ENCODE data around the gene PUS10.

The PUS10 gene

DNA sequence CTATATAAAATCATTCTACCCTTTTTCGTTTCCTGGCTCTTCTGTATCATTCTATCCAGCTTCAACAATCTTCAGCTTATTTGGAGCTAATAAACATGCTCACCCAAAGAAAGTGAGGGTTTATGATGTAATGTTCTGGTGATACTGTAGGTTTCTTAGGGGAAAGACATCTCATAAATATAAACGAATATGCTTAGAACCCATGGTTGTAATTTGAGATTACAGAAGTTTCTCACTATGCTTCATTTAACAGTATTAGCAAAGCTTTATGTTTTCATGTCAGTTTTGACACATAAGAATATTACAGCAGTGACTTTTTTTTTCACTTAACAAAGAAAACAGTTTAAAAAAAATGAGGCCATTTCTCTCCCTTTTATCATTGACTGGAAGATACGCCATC is 12.3 kb downstream of the PUS10 start (continued):
- TF ChIP-seq, protein P1, sequence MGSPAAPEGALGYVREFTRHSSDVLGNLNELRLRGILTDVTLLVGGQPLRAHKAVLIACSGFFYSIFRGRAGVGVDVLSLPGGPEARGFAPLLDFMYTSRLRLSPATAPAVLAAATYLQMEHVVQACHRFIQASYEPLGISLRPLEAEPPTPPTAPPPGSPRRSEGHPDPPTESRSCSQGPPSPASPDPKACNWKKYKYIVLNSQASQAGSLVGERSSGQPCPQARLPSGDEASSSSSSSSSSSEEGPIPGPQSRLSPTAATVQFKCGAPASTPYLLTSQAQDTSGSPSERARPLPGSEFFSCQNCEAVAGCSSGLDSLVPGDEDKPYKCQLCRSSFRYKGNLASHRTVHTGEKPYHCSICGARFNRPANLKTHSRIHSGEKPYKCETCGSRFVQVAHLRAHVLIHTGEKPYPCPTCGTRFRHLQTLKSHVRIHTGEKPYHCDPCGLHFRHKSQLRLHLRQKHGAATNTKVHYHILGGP (tag by site-specific recombination; IDR thresholded peaks at IDR 0.05) = no peak
- TF ChIP-seq, protein P2, sequence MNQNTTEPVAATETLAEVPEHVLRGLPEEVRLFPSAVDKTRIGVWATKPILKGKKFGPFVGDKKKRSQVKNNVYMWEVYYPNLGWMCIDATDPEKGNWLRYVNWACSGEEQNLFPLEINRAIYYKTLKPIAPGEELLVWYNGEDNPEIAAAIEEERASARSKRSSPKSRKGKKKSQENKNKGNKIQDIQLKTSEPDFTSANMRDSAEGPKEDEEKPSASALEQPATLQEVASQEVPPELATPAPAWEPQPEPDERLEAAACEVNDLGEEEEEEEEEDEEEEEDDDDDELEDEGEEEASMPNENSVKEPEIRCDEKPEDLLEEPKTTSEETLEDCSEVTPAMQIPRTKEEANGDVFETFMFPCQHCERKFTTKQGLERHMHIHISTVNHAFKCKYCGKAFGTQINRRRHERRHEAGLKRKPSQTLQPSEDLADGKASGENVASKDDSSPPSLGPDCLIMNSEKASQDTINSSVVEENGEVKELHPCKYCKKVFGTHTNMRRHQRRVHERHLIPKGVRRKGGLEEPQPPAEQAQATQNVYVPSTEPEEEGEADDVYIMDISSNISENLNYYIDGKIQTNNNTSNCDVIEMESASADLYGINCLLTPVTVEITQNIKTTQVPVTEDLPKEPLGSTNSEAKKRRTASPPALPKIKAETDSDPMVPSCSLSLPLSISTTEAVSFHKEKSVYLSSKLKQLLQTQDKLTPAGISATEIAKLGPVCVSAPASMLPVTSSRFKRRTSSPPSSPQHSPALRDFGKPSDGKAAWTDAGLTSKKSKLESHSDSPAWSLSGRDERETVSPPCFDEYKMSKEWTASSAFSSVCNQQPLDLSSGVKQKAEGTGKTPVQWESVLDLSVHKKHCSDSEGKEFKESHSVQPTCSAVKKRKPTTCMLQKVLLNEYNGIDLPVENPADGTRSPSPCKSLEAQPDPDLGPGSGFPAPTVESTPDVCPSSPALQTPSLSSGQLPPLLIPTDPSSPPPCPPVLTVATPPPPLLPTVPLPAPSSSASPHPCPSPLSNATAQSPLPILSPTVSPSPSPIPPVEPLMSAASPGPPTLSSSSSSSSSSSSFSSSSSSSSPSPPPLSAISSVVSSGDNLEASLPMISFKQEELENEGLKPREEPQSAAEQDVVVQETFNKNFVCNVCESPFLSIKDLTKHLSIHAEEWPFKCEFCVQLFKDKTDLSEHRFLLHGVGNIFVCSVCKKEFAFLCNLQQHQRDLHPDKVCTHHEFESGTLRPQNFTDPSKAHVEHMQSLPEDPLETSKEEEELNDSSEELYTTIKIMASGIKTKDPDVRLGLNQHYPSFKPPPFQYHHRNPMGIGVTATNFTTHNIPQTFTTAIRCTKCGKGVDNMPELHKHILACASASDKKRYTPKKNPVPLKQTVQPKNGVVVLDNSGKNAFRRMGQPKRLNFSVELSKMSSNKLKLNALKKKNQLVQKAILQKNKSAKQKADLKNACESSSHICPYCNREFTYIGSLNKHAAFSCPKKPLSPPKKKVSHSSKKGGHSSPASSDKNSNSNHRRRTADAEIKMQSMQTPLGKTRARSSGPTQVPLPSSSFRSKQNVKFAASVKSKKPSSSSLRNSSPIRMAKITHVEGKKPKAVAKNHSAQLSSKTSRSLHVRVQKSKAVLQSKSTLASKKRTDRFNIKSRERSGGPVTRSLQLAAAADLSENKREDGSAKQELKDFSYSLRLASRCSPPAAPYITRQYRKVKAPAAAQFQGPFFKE (tag by site-specific recombination; IDR thresholded peaks at IDR 0.05; ENCODE audit: borderline replicate concordance) = no peak
- no peak for TF ChIP-seq GFI1B (tag by site-specific recombination; IDR thresholded peaks at IDR 0.05)

DNA sequence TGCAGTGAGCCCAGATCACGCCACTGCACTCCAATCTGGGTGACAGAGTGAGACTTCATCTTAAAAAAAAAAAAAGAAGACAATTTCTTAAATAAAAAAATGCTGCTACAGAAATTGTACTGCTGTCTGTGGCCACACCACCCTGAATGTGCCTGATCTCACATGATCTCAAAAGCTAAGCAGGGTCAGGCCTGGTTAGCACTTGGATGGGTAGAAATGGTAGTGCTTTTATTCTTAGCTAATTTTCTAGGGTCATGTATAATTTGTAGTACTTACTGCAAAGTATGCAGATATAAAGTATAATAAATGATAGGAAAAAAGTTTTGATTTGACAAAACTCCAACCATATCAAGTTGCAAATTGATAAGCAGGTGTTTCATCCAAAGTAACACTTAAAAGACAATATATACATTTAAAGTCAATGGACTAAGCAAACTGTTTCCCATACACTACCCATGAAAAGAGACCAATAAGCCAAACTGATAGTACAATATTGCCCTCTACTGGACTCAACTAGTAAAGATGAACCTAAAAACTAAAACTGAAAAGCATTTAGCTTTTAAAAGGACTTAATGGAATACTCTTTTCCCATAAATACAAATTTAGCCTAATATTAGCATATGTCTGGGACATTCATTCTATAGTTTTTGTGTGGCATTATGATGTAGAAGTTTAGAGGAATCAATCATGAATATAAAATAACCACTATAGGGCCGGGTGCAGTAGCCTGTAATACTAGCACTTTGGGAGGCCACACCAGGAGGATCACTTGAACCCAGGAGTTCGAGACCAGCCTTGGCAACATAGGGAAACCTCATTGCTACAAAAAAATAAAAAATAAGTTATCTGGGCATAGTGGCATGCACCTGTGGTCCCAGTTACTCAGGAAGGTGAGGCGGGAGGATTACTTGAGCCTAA is 19.2 kb downstream of the PUS10 start:
- TF ChIP-seq ZNF654 (tag by site-specific recombination; IDR thresholded peaks at IDR 0.05; ENCODE audit: low read depth) (peak; percentile 82), ZNF174 (tag by site-specific recombination; IDR thresholded peaks at IDR 0.05) (no peak), ZFHX2 (tag by site-specific recombination; conservative IDR thresholded peaks at IDR 0.05) (no peak), ZNF157 (tag by site-specific recombination; IDR thresholded peaks at IDR 0.05) (no peak)
- Histone ChIP-seq H3K36me3 (ENCODE audit: control insufficient read depth in 2 of 2, insufficient read depth in 1 of 2, low read length in 2 of 2) (no peaks in the 10 kb centered on the region), H3K27ac (ENCODE audit: extremely low read depth, low read depth, low read length) (no peak overlapping the region), H3K4me3 (ENCODE audit: low read depth, low read length) (no peak overlapping the region), H3K4me1 (ENCODE audit: control insufficient read depth, insufficient read depth, low read length) (no peaks in the 10 kb centered on the region; the same call in 1 of the 2 replicates), H3K9me3 (ENCODE audit: control insufficient read depth, insufficient read depth, low read depth, low read length) (no peaks in the 10 kb centered on the region)
- POLR2A ChIA-PET = interaction anchor here (1.3 kb wide), 1 partner anchor 243 kb away, joined by 4 read pairs; the partner anchor contains the start of gene PAPOLG
- CTCF ChIA-PET = interaction anchor here (0.5 to 4.9 kb wide), 41 partner anchors 9 to 784 kb away, joined by 3 to 55 read pairs (median 4); partner anchors contain the start of gene REL

- H3K36me3 ChIP-seq (ENCODE audit: control insufficient read depth in 2 of 2, insufficient read depth in 1 of 2, low read length in 2 of 2) = no peaks in the 10 kb centered on the region
- H3K4me1 ChIP-seq (ENCODE audit: control insufficient read depth, insufficient read depth, low read length) = no peaks in the 10 kb centered on the region
- ChIA-PET CTCF (interaction anchor here (1.7 kb wide), 1 partner anchor 287 kb away, joined by 6 read pairs; no protein-coding TSS in a partner anchor), POLR2A (no interaction called here)
- H3K27ac ChIP-seq (ENCODE audit: extremely low read depth, low read depth, low read length) = no peak overlapping the region
- TF ChIP-seq KLF17 (tag by site-specific recombination; IDR thresholded peaks at IDR 0.05) = no peak
- TF ChIP-seq ZNF10 (tag by site-specific recombination; IDR thresholded peaks at IDR 0.05) = no peak
- no peak for TF ChIP-seq ZNF629 (tag by site-specific recombination; IDR thresholded peaks at IDR 0.05)
- no peak for TF ChIP-seq ZNF791 (tag by site-specific recombination; IDR thresholded peaks at IDR 0.05)
- H3K4me3 ChIP-seq (ENCODE audit: low read depth, low read length) = no peak overlapping the region
- no peaks in the 10 kb centered on the region; the same call in 1 of the 2 replicates for H3K9me3 ChIP-seq (ENCODE audit: control insufficient read depth, insufficient read depth, low read depth, low read length)
These were observed 23.9 kb downstream of the PUS10 start for GRCh38 chr2:60994131-60994530.
